KMS-11 (cell line): Measurements from ENCODE around the gene IQSEC1.

Experiments
- H2AFZ ChIP-seq: fragments of 200-600 bp; sonication (generic); 2 replicates; pipeline ENCODE4 v1.6.1; 2016; ENCODE audit warnings: antibody characterized with exemption, mixed run types, low read depth
- H3K27ac ChIP-seq: fragments of 200-600 bp; sonication (generic); 2 replicates; pipeline ENCODE4 v1.6.1; 2016; ENCODE audit warnings: mild to moderate bottlenecking, mixed run types
- H3K27me3 ChIP-seq: fragments of 200-600 bp; sonication (generic); 2 replicates; pipeline ENCODE4 v1.6.1; 2017; ENCODE audit warnings: mild to moderate bottlenecking, low read depth, mixed run types, moderate library complexity; ENCODE audit not compliant: insufficient read depth
- H3K36me3 ChIP-seq: fragments of 200-600 bp; sonication (generic); 2 replicates; pipeline ENCODE4 v1.6.1; 2017; ENCODE audit warnings: mild to moderate bottlenecking, mixed run types; ENCODE audit not compliant: insufficient read depth
- H3K4me1 ChIP-seq: fragments of 200-600 bp; sonication (generic); 2 replicates; pipeline ENCODE4 v1.6.1; 2016; ENCODE audit warnings: mild to moderate bottlenecking, low read depth, mixed run types; ENCODE audit not compliant: poor library complexity, severe bottlenecking
- H3K4me2 ChIP-seq: fragments of 200-600 bp; sonication (generic); 2 replicates; pipeline ENCODE4 v1.7.0; 2016; ENCODE audit warnings: mild to moderate bottlenecking, mixed run types
- H3K4me3 ChIP-seq: fragments of 200-600 bp; sonication (generic); IDR thresholded peaks from 2 replicates; pipeline ENCODE4 v1.6.1; 2017; ENCODE audit warnings: low read depth, low read length, mixed read lengths; ENCODE audit not compliant: insufficient read depth
- H3K79me2 ChIP-seq: fragments of 200-600 bp; sonication (generic); 2 replicates; pipeline ENCODE4 v1.6.1; 2016; ENCODE audit warnings: low read depth, mixed run types; ENCODE audit not compliant: insufficient read depth
- H3K9ac ChIP-seq: fragments of 200-600 bp; sonication (generic); 2 replicates; pipeline ENCODE4 v1.6.1; 2016; ENCODE audit warnings: mild to moderate bottlenecking, mixed run types
- H4K20me1 ChIP-seq: fragments of 200-600 bp; sonication (generic); 2 replicates; pipeline ENCODE4 v1.6.1; 2016; ENCODE audit warnings: mild to moderate bottlenecking, mixed run types; ENCODE audit not compliant: insufficient read depth
- TF ChIP-seq, protein P1 (sequence below): fragments of 200-600 bp; sonication (generic); conservative IDR thresholded peaks from 2 replicates; pipeline ENCODE4 v1.6.1; 2017; ENCODE audit warnings: low read depth, mild to moderate bottlenecking, antibody characterized with exemption, low read length, moderate library complexity, mixed read lengths

The IQSEC1 gene

DNA sequence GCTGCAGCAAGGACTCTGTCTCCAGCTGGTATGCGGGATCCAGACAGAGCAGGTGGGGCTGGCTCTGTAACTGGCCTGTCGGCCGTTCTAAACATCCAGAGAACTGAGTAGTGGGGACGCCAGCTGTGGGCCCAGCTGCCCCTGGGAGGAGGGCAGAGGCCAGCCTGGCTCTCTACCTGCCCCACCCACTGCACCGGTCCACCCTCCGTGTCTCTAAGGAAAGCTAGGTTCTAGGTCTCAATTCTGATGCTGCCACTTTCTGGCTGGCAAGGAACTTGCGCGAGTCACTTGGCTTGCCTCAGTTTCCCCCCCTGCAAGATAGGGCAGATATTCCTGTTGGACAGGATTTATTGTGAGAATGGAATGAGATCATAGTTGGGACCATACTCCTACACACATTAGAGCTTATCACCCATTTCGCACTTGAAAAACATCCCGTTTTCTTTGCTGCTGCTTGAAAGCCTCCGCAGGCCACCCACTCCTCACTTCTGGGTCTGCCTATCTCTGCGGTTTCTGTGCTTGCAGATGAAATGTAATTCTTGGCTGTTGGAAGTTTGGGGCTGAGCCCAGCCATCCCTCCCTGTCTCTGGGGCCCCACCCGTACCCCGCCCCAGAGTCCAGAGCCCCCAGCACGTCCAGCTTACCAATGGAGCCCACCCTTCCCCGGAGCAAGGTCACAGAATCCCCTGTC is 65.8 kb downstream of the IQSEC1 start:
- no peaks in the 10 kb centered on the region for H3K36me3 ChIP-seq
- H3K4me2 ChIP-seq = no peak overlapping the region
- no peak overlapping the region for H2AFZ ChIP-seq
- H3K4me1 ChIP-seq = peaks cover 44% of the 10 kb centered on the region
- peaks cover 22% of the 10 kb centered on the region; the same call in 1 of the 2 replicates for H3K79me2 ChIP-seq
- TF ChIP-seq, protein P1, sequence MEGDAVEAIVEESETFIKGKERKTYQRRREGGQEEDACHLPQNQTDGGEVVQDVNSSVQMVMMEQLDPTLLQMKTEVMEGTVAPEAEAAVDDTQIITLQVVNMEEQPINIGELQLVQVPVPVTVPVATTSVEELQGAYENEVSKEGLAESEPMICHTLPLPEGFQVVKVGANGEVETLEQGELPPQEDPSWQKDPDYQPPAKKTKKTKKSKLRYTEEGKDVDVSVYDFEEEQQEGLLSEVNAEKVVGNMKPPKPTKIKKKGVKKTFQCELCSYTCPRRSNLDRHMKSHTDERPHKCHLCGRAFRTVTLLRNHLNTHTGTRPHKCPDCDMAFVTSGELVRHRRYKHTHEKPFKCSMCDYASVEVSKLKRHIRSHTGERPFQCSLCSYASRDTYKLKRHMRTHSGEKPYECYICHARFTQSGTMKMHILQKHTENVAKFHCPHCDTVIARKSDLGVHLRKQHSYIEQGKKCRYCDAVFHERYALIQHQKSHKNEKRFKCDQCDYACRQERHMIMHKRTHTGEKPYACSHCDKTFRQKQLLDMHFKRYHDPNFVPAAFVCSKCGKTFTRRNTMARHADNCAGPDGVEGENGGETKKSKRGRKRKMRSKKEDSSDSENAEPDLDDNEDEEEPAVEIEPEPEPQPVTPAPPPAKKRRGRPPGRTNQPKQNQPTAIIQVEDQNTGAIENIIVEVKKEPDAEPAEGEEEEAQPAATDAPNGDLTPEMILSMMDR = no peak
- H3K4me3 ChIP-seq = no peak overlapping the region
- no peaks in the 10 kb centered on the region for H3K27me3 ChIP-seq
- no peaks in the 10 kb centered on the region for H4K20me1 ChIP-seq
- no peak overlapping the region for H3K27ac ChIP-seq
- no peak overlapping the region for H3K9ac ChIP-seq

DNA sequence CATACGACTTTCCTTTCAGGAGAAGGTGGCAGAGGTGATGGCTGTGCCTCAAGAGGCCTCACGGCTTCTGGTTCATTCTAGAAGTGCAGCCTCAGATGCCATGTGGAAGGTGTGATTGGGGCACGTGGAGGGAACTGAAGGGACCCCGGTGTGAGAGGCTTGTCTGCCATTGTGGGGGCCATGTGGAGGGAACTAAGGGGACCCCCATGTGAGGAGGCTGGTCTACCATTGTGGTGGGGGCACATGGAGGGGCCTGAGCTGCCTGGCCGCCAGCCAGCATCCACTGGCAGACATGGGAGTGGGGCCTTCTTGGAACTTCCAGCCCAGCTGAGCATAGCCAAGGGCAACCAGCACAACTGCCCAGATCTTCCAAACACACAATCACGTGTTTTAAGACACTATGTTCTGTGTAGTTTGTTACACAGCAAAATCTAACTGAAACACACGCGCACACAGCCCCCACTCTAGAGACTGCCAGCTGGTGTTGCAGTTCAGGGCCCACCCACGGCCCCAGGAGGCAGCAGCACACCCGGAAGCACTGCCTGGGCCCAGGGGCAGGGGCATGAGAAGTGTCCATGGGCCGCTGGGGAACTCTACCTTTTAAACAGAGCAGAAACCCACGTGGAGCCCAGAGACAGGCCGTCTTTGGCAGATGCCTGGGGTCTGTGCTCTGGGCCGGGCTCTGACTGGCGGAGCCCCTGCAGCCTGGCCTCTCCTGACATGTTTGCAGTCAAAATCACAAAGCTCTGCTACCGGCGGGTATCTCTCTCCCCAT is 66.8 kb downstream of the IQSEC1 start:
- no peak overlapping the region for H3K9ac ChIP-seq
- no peak overlapping the region for H2AFZ ChIP-seq
- H3K4me2 ChIP-seq = no peak overlapping the region
- no peaks in the 10 kb centered on the region for H3K36me3 ChIP-seq
- H3K27ac ChIP-seq = no peak overlapping the region
- H3K79me2 ChIP-seq = peaks cover 22% of the 10 kb centered on the region; the same call in 1 of the 2 replicates
- no peak overlapping the region for H3K4me3 ChIP-seq
- TF ChIP-seq, protein P1 = no peak
- H4K20me1 ChIP-seq = no peaks in the 10 kb centered on the region
- no peaks in the 10 kb centered on the region for H3K27me3 ChIP-seq
- H3K4me1 ChIP-seq = peaks cover 42% of the 10 kb centered on the region

- Histone ChIP-seq H3K9ac (no peak overlapping the region), H3K4me1 (peaks cover 33% of the 10 kb centered on the region), H2AFZ (no peak overlapping the region), H3K79me2 (peaks cover 12% of the 10 kb centered on the region; the same call in 1 of the 2 replicates), H3K27me3 (no peaks in the 10 kb centered on the region), H4K20me1 (no peaks in the 10 kb centered on the region), H3K36me3 (no peaks in the 10 kb centered on the region), H3K4me2 (no peak overlapping the region), H3K4me3 (no peak overlapping the region), H3K27ac (no peak overlapping the region)
- TF ChIP-seq, protein P1 = no peak
Measured at GRCh38 chr3:13005301-13005700, 67.9 kb downstream of the IQSEC1 start.

DNA sequence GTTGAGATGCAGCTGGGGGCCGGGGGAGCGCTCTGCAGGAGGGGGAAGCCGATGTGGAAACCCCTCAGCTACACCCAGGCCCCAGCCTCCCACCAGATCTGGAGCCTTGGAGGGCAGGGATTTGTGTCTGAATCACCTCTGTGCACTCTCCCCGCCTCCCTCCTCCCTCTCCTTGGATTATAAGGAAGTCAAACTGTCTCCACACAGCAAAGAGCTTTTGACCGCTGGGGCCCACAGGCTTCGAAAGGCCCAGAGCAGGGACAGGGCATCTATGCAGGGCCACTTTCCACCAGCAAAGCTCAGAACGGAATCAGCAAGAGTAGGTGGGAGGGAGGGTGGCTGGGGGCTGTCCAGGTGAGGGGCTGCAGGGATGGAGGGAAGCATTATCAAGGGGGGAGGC is 68.9 kb downstream of the IQSEC1 start:
- no peak overlapping the region for H3K9ac ChIP-seq
- H3K27me3 ChIP-seq = no peaks in the 10 kb centered on the region
- no peaks in the 10 kb centered on the region for H3K36me3 ChIP-seq
- no peak overlapping the region for H2AFZ ChIP-seq
- H3K27ac ChIP-seq = no peak overlapping the region
- no peak overlapping the region for H3K4me3 ChIP-seq
- no peak overlapping the region for H3K4me2 ChIP-seq
- TF ChIP-seq, protein P1 = no peak
- H3K79me2 ChIP-seq = peaks cover 12% of the 10 kb centered on the region; the same call in 1 of the 2 replicates
- H4K20me1 ChIP-seq = no peaks in the 10 kb centered on the region
- H3K4me1 ChIP-seq = peaks cover 26% of the 10 kb centered on the region
